ENCODE measurements around the gene FJX1.

DNA sequence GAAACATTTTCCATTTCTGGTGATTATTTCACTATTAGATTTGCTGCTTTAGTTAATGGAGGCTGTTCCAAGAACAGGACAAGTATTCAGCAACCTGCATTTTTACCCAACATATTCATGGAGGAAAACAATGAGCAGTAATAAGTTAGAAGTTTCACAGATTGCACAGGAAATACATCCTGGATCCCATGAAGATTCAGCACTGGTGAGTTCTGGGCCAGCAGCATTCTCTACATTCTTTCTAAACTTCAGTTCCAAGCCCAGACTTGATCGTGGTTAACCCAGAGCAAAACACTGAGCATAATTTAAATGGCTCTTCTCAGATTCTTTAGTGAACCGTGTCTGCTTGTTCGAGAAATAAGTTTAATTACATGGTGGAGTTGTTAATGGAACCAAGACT lies 3.8 kb downstream of the FJX1 start:
- TF ChIP-seq ZBTB8A (tag by site-specific recombination; IDR thresholded peaks at IDR 0.05) (no peak), ZNF354C (tag by site-specific recombination; IDR thresholded peaks at IDR 0.05; ENCODE audit: borderline replicate concordance, low read depth) (no peak), GLI4 (tag by site-specific recombination; IDR thresholded peaks at IDR 0.05) (no peak), ZNF76 (tag by site-specific recombination; IDR thresholded peaks at IDR 0.05; ENCODE audit: borderline replicate concordance, low read depth) (no peak), ZNF121 (tag by site-specific recombination; IDR thresholded peaks at IDR 0.05) (no peak), YY1 (tag by site-specific recombination; IDR thresholded peaks at IDR 0.05) (no peak), ZNF2 (tag by site-specific recombination; IDR thresholded peaks at IDR 0.05) (no peak), ZBTB48 (tag by site-specific recombination; IDR thresholded peaks at IDR 0.05) (no peak), ZNF585B (tag by site-specific recombination; IDR thresholded peaks at IDR 0.05) (no peak), SP2 (tag by site-specific recombination; IDR thresholded peaks at IDR 0.05) (no peak)
- TF ChIP-seq, protein P1, sequence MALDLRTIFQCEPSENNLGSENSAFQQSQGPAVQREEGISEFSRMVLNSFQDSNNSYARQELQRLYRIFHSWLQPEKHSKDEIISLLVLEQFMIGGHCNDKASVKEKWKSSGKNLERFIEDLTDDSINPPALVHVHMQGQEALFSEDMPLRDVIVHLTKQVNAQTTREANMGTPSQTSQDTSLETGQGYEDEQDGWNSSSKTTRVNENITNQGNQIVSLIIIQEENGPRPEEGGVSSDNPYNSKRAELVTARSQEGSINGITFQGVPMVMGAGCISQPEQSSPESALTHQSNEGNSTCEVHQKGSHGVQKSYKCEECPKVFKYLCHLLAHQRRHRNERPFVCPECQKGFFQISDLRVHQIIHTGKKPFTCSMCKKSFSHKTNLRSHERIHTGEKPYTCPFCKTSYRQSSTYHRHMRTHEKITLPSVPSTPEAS (tag by site-specific recombination; IDR thresholded peaks at IDR 0.05): no peak
- TF ChIP-seq, protein P2, sequence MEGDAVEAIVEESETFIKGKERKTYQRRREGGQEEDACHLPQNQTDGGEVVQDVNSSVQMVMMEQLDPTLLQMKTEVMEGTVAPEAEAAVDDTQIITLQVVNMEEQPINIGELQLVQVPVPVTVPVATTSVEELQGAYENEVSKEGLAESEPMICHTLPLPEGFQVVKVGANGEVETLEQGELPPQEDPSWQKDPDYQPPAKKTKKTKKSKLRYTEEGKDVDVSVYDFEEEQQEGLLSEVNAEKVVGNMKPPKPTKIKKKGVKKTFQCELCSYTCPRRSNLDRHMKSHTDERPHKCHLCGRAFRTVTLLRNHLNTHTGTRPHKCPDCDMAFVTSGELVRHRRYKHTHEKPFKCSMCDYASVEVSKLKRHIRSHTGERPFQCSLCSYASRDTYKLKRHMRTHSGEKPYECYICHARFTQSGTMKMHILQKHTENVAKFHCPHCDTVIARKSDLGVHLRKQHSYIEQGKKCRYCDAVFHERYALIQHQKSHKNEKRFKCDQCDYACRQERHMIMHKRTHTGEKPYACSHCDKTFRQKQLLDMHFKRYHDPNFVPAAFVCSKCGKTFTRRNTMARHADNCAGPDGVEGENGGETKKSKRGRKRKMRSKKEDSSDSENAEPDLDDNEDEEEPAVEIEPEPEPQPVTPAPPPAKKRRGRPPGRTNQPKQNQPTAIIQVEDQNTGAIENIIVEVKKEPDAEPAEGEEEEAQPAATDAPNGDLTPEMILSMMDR (tag by site-specific recombination; IDR thresholded peaks at IDR 0.05): no peak

Data from HEK293 (cell line).